HEK293 (cell line): Measurements from ENCODE around the gene C1orf52.
A peak's percentile ranks its signal among the peaks of the same experiment; 100 is the strongest.

Experiments
- CTCF ChIA-PET: fragments of 350-600 bp; formaldehyde crosslinking; extraction: SDS; loops from one replicate; lab custom pipeline; 2021; ENCODE audit warnings: antibody characterized with exemption; lab: Yijun Ruan, JAX
- POLR2A ChIA-PET: fragments of 300-600 bp; formaldehyde crosslinking; extraction: SDS; loops from one replicate; lab custom pipeline; 2020; ENCODE audit warnings: antibody characterized with exemption, inconsistent platforms; lab: Yijun Ruan, JAX
- H3K27ac ChIP-seq: fragments of 200-500 bp; sonication (Bioruptor generic); 2 replicates; pipeline ENCODE4 v1.5.1; 2014; ENCODE audit warnings: low read depth, low read length, control low read depth, inconsistent platforms; ENCODE audit errors: extremely low read depth
- H3K36me3 ChIP-seq, 2 experiments: fragments of 200-500 bp in 1 of 2; sonication (Bioruptor generic) in 1 of 2; 1 replicate in 1 of 2; 2 replicates in 1 of 2; pipeline ENCODE4 v1.5.1; 2014 to 2017; ENCODE audit warnings: inconsistent platforms in 2 of 2, low read length in 2 of 2; ENCODE audit not compliant: control insufficient read depth in 2 of 2, insufficient read depth in 1 of 2
- H3K4me1 ChIP-seq: fragments of 200-500 bp; sonication (Bioruptor generic); 2 replicates; pipeline ENCODE4 v1.5.1; 2014; ENCODE audit warnings: mild to moderate bottlenecking, low read length, inconsistent platforms; ENCODE audit not compliant: control insufficient read depth, insufficient read depth
- H3K4me3 ChIP-seq: 2 replicates; pipeline ENCODE4 v1.5.1; 2011; ENCODE audit warnings: low read depth, mild to moderate bottlenecking, control low read depth, low read length, moderate library complexity
- H3K9me3 ChIP-seq: fragments of 200-500 bp; sonication (Bioruptor generic); 2 replicates; pipeline ENCODE4 v1.5.1; 2014; ENCODE audit warnings: low read depth, low read length, inconsistent platforms; ENCODE audit not compliant: control insufficient read depth, insufficient read depth
- KLF1 ChIP-seq: fragments of 450-650 bp; formaldehyde crosslinking; IDR thresholded peaks from 2 replicates; pipeline ENCODE4 v1.5.1; 2016; ENCODE audit warnings: missing biosample characterization, missing genetic modification characterization
- KLF16 ChIP-seq: fragments of 450-650 bp; formaldehyde crosslinking; IDR thresholded peaks from 2 replicates; pipeline ENCODE4 v1.5.1; 2017; ENCODE audit warnings: missing biosample characterization, missing genetic modification characterization
- KLF17 ChIP-seq: fragments of 450-650 bp; formaldehyde crosslinking; IDR thresholded peaks from 2 replicates; pipeline ENCODE4 v1.5.1; 2016; ENCODE audit warnings: missing biosample characterization, missing genetic modification characterization
- YY1 ChIP-seq: fragments of 450-650 bp; formaldehyde crosslinking; IDR thresholded peaks from 2 replicates; pipeline ENCODE4 v1.5.1; 2018; ENCODE audit warnings: missing biosample characterization, missing genetic modification characterization
- ZBTB20 ChIP-seq: fragments of 450-650 bp; formaldehyde crosslinking; IDR thresholded peaks from 2 replicates; pipeline ENCODE4 v1.5.1; 2016; ENCODE audit warnings: missing biosample characterization, missing genetic modification characterization
- ZBTB48 ChIP-seq: fragments of 450-650 bp; formaldehyde crosslinking; IDR thresholded peaks from 2 replicates; pipeline ENCODE4 v1.5.1; 2016; ENCODE audit warnings: missing biosample characterization, missing genetic modification characterization
- ZBTB49 ChIP-seq: fragments of 450-650 bp; formaldehyde crosslinking; IDR thresholded peaks from 2 replicates; pipeline ENCODE4 v1.5.1; 2016; ENCODE audit warnings: missing biosample characterization, missing genetic modification characterization, low read depth
- ZEB2 ChIP-seq: fragments of 450-650 bp; formaldehyde crosslinking; IDR thresholded peaks from 2 replicates; pipeline ENCODE4 v1.5.1; 2016; ENCODE audit warnings: missing biosample characterization, missing genetic modification characterization
- ZNF10 ChIP-seq: fragments of 450-650 bp; formaldehyde crosslinking; IDR thresholded peaks from 2 replicates; pipeline ENCODE4 v1.5.1; 2017; ENCODE audit warnings: missing biosample characterization, missing genetic modification characterization
- ZNF112 ChIP-seq: fragments of 450-650 bp; formaldehyde crosslinking; IDR thresholded peaks from 2 replicates; pipeline ENCODE4 v1.5.0; 2017; ENCODE audit warnings: missing biosample characterization, missing genetic modification characterization
- ZNF138 ChIP-seq: fragments of 450-650 bp; formaldehyde crosslinking; IDR thresholded peaks from 2 replicates; pipeline ENCODE4 v1.5.1; 2016; ENCODE audit warnings: missing biosample characterization, missing genetic modification characterization, borderline replicate concordance
- ZNF148 ChIP-seq: fragments of 450-650 bp; formaldehyde crosslinking; IDR thresholded peaks from 2 replicates; pipeline ENCODE4 v1.5.0; 2017; ENCODE audit warnings: missing biosample characterization, missing genetic modification characterization, borderline replicate concordance
- ZNF18 ChIP-seq: fragments of 450-650 bp; formaldehyde crosslinking; IDR thresholded peaks from 2 replicates; pipeline ENCODE4 v1.5.1; 2016; ENCODE audit warnings: missing biosample characterization, missing genetic modification characterization
- ZNF2 ChIP-seq: fragments of 450-650 bp; formaldehyde crosslinking; IDR thresholded peaks from 2 replicates; pipeline ENCODE4 v1.5.1; 2016; ENCODE audit warnings: missing biosample characterization, missing genetic modification characterization
- ZNF221 ChIP-seq: fragments of 450-650 bp; formaldehyde crosslinking; IDR thresholded peaks from 2 replicates; pipeline ENCODE4 v1.5.1; 2017; ENCODE audit warnings: missing biosample characterization, missing genetic modification characterization, borderline replicate concordance
- ZNF24 ChIP-seq: fragments of 450-650 bp; formaldehyde crosslinking; IDR thresholded peaks from 2 replicates; pipeline ENCODE4 v1.5.1; 2016; ENCODE audit warnings: missing biosample characterization, missing genetic modification characterization
- ZNF350 ChIP-seq: fragments of 450-650 bp; formaldehyde crosslinking; IDR thresholded peaks from 2 replicates; pipeline ENCODE4 v1.5.0; 2017; ENCODE audit warnings: missing biosample characterization, mild to moderate bottlenecking, missing genetic modification characterization
- ZNF362 ChIP-seq: fragments of 450-650 bp; formaldehyde crosslinking; IDR thresholded peaks from 2 replicates; pipeline ENCODE4 v1.5.1; 2016; ENCODE audit warnings: missing biosample characterization, missing genetic modification characterization
- ZNF37A ChIP-seq: fragments of 450-650 bp; IDR thresholded peaks from 2 replicates; pipeline ENCODE4 v1.5.1; 2018; ENCODE audit warnings: missing biosample characterization, missing genetic modification characterization
- ZNF449 ChIP-seq: fragments of 450-650 bp; formaldehyde crosslinking; IDR thresholded peaks from 2 replicates; pipeline ENCODE4 v1.5.1; 2017; ENCODE audit warnings: missing biosample characterization, mild to moderate bottlenecking, missing genetic modification characterization, moderate library complexity
- ZNF521 ChIP-seq: fragments of 450-650 bp; formaldehyde crosslinking; IDR thresholded peaks from 2 replicates; pipeline ENCODE4 v1.5.1; 2017; ENCODE audit warnings: missing biosample characterization, mild to moderate bottlenecking, missing genetic modification characterization
- ZNF530 ChIP-seq: fragments of 450-650 bp; formaldehyde crosslinking; IDR thresholded peaks from 2 replicates; pipeline ENCODE4 v1.5.1; 2016; ENCODE audit warnings: low read depth, missing biosample characterization, missing genetic modification characterization
- ZNF558 ChIP-seq: fragments of 450-650 bp; formaldehyde crosslinking; IDR thresholded peaks from 2 replicates; pipeline ENCODE4 v1.5.1; 2016; ENCODE audit warnings: missing biosample characterization, missing genetic modification characterization
- ZNF623 ChIP-seq: fragments of 450-650 bp; formaldehyde crosslinking; IDR thresholded peaks from 2 replicates; pipeline ENCODE4 v1.5.1; 2016; ENCODE audit warnings: missing biosample characterization, missing genetic modification characterization
- ZNF707 ChIP-seq: fragments of 450-650 bp; formaldehyde crosslinking; IDR thresholded peaks from 2 replicates; pipeline ENCODE4 v1.5.1; 2016; ENCODE audit warnings: missing biosample characterization, missing genetic modification characterization
- ZNF843 ChIP-seq: fragments of 450-650 bp; formaldehyde crosslinking; IDR thresholded peaks from 2 replicates; pipeline ENCODE4 v1.5.1; 2016; ENCODE audit warnings: missing biosample characterization, missing genetic modification characterization
- ZSCAN5A ChIP-seq: fragments of 450-650 bp; formaldehyde crosslinking; IDR thresholded peaks from 2 replicates; pipeline ENCODE4 v1.5.1; 2016; ENCODE audit warnings: missing biosample characterization, missing genetic modification characterization

C1orf52 gene

GRCh38 chr1:85274969-85275453, 15.5 kb upstream of the C1orf52 start:
- Histone ChIP-seq H3K27ac (peak overlapping the region; percentile 91), H3K4me3 (peak overlapping the region; percentile 89)
- peak; percentile 89 for TF ChIP-seq ZNF558 (tag by site-specific recombination)
- 0 out of 2 replicates have a peak, but pooled peaks have one; percentile 73 for TF ChIP-seq ZBTB49 (tag by site-specific recombination)
- TF ChIP-seq ZNF10 (tag by site-specific recombination), result peak; percentile 86
- TF ChIP-seq ZNF138, result no peak
- no peak for TF ChIP-seq ZNF530 (tag by site-specific recombination)
- peak; percentile 63; the same call in 1 of the 2 replicates for TF ChIP-seq YY1 (tag by site-specific recombination)
- no peak for TF ChIP-seq ZNF521 (tag by site-specific recombination)
- TF ChIP-seq ZBTB20 (tag by site-specific recombination), result peak; percentile 49; the same call in 1 of the 2 replicates
- peak; percentile 98 for TF ChIP-seq ZNF2 (tag by site-specific recombination)
- TF ChIP-seq ZEB2 (tag by site-specific recombination), result peak; percentile 98
- TF ChIP-seq ZNF148 (tag by site-specific recombination), result no peak
- TF ChIP-seq ZNF623 (tag by site-specific recombination), result 0 out of 2 replicates have a peak, but pooled peaks have one; percentile 26
- TF ChIP-seq KLF17, result peak; percentile 69
- TF ChIP-seq ZNF350, result no peak
- TF ChIP-seq ZNF221 (tag by site-specific recombination), result no peak
- peak; percentile 84 for TF ChIP-seq ZNF449 (tag by site-specific recombination)
- TF ChIP-seq ZNF707 (tag by site-specific recombination), result no peak
- no peak for TF ChIP-seq ZNF112
- peak; percentile 82 for TF ChIP-seq KLF16 (tag by site-specific recombination)
- peak; percentile 99 for TF ChIP-seq ZNF362 (tag by site-specific recombination)
- TF ChIP-seq ZNF18 (tag by site-specific recombination), result peak; percentile 97
- TF ChIP-seq ZSCAN5A (tag by site-specific recombination), result peak; percentile 81; the same call in 1 of the 2 replicates
- 0 out of 2 replicates have a peak, but pooled peaks have one; percentile 30 for TF ChIP-seq KLF1
- TF ChIP-seq ZNF37A (tag by site-specific recombination), result no peak
- peak; percentile 99 for TF ChIP-seq ZNF24 (tag by site-specific recombination)
- TF ChIP-seq ZBTB48 (tag by site-specific recombination), result no peak
- TF ChIP-seq ZNF843 (tag by site-specific recombination), result peak; percentile 100

More at GRCh38 chr1:85274969-85275453, 15.5 kb upstream of the C1orf52 start:
- no peaks in the 10 kb centered on the region for H3K9me3 ChIP-seq
- peaks cover 8 to 25% of the 10 kb centered on the region in 2 experiments for H3K36me3 ChIP-seq
- peaks cover 8% of the 10 kb centered on the region for H3K4me1 ChIP-seq
- ChIA-PET POLR2A (interaction anchor here (1.5 to 2.3 kb wide), 3 partner anchors 15 to 309 kb away, joined by 3 to 30 read pairs (median 5); partner anchors contain the start of gene C1orf52), CTCF (interaction anchor here (1.2 to 3.0 kb wide), 3 partner anchors 16 to 166 kb away, joined by 4 to 31 read pairs (median 13); partner anchors contain the start of gene C1orf52)
